ENCODE measurements around the gene ARHGEF4. TPM values are rescaled to one million over a fixed set of nuclear protein-coding genes. Genes with fewer than 3 reads are reported as not detected.

Gene ARHGEF4
- total RNA-seq, 6 experiments from 2014 or later: 0.44 to 6.7 (median 0.67) TPM; not detected in 2

DNA sequence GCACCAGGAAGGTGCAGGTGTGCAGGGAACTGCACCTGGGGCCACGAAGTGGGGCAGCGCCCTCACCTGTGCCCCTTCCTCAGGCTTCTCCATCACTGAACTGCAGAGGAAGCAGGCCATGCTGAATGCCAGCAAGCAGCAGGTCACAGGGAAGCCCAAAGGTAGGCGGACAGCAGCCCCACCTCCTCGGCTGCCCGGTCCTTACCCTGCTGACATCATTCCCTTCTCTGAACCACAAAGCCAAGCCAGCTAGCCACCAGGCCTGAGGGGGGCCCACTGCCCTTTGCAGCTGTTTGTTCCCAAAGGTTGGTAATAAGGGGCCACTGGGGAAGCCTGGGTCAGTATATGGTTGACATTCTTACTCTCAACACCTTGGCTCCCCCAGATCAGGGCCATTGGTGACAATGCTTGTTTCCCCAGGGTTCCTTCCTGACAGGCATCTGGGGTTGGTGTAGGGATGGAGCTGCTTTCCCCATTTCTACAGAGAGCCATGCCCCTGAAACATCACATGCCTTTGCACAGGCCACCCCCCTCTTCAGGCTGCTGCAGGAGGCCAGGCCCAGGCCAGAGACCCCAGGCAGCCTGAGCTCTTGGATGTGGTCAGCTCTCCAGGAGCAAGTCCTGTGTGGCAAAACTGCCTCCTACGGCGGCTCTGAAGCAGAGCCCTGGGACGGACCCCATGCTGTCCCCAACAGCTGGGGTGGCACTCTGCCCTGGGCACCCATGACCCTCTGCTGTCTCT lies 208.7 kb downstream of the ARHGEF4 start:
- Histone ChIP-seq H3K36me3 (peaks cover 0 to 37% (median 10%) of the 10 kb centered on the region in 4 donors), H3K27ac (no peak overlapping the region), H3K9me3 (no peaks in the 10 kb centered on the region), H3K4me1 (no peaks in the 10 kb centered on the region), H3K27me3 (no peaks in the 10 kb centered on the region), H3K4me3 (no peak overlapping the region)
- TF ChIP-seq POLR2A (IDR thresholded peaks at IDR 0.05): no peak
- TF ChIP-seq, protein P1, sequence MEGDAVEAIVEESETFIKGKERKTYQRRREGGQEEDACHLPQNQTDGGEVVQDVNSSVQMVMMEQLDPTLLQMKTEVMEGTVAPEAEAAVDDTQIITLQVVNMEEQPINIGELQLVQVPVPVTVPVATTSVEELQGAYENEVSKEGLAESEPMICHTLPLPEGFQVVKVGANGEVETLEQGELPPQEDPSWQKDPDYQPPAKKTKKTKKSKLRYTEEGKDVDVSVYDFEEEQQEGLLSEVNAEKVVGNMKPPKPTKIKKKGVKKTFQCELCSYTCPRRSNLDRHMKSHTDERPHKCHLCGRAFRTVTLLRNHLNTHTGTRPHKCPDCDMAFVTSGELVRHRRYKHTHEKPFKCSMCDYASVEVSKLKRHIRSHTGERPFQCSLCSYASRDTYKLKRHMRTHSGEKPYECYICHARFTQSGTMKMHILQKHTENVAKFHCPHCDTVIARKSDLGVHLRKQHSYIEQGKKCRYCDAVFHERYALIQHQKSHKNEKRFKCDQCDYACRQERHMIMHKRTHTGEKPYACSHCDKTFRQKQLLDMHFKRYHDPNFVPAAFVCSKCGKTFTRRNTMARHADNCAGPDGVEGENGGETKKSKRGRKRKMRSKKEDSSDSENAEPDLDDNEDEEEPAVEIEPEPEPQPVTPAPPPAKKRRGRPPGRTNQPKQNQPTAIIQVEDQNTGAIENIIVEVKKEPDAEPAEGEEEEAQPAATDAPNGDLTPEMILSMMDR (IDR thresholded peaks at IDR 0.05): no peak
- intact Hi-C loops (cut with DNase I): no loop called here
- DNase-seq: no peak
- WGBS (ENCODE audit: insufficient coverage, low coverage, low lambda C conversion rate, missing lambda C conversion rate): no CpG with 5 or more reads among the region's 8 CpGs
- peak in 2 of 4 donors; percentile 3 to 9 for ATAC-seq

DNA sequence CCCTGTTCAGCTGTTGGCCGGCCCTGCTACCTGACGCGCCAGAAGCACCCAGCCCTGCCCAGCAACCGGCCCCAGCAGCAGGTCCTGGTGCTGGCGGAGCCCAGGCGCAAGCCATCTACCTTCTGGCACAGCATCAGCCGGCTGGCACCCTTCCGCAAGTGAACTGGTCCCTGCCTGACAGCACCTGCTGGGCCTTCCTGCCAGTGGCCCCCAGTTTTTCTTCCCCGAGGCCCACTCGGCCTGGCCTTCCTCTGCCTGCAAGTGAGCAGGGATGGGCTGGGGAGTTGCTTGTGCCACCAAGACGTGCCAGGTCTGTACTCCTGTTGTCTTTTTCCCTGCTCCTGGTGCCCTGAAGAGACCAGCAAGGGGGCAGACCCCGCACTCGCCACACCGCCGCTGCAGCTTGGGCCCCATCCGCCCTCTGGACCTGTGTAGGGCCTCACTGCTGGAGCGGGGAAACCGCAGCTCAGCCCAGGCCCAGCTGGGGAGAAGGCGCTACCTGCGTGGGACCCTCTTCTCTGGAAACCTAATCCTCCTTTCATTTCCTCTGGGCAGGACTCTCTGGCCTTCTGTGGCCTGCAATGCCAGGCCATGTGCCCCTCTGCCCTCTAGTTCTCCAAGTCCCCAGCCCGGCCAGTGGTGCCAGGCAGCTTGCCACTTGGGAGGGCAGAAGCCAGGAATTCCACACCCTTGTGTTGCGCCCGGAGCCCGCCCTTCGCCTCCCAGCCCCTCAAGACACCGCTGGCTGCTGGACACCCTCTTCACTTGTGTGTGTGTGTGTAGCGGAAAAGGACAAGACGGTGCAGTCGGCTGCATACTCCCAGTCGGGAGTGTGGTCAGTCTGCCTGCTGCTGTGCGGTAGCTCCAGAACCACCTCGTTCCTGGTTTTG lies 209.6 kb downstream of the ARHGEF4 start:
- peak in 1 of 3 donors; percentile 53 for DNase-seq
- TF ChIP-seq, protein P1 (IDR thresholded peaks at IDR 0.05): no peak
- no peak for TF ChIP-seq POLR2A (IDR thresholded peaks at IDR 0.05)
- Histone ChIP-seq H3K4me3 (no peak overlapping the region), H3K9me3 (no peaks in the 10 kb centered on the region), H3K27ac (no peak overlapping the region), H3K4me1 (no peaks in the 10 kb centered on the region), H3K36me3 (peaks cover 0 to 45% (median 11%) of the 10 kb centered on the region in 4 donors), H3K27me3 (no peaks in the 10 kb centered on the region)
- ATAC-seq: peak in 3 of 4 donors; percentile 5 to 15 (median 13)
- WGBS (ENCODE audit: insufficient coverage, low coverage, low lambda C conversion rate, missing lambda C conversion rate): 83% methylated on average over 5 of the region's 32 CpGs
- intact Hi-C loops (cut with DNase I): no loop called here

DNA sequence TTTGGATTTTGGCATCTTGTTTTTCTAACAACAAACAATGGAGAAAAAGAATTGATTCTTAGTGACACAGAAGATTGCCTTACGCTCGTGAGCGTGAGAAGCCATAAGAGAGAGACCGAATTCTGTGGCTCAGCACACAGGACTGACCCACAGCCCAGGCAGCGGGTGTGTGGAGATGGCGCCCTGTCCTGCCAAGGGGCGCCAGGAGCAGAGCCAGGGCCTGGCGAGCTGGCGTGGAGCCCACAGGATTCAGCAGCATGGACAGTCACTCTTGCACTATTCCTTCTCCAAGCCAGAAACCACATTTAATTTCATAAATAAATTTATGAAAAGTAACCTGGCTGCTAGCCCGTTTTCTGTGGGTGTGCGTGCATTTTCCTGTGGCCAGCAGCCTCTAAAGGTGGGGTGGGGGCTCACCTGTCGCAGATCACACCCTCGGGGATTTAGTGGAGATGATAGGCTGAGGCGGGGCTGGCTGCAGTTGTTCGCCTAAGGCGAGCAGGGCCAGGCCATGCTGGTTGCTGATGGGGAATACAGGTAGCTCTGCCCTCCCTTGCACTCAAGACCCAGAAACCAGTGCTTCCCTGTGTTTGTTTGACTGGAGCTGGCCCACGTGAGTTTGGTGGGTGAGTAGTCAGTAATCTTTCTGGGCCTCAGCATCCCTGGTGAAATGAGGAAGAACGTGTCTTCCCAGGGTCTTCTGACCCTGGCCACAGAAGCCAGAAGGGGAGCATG lies 210.4 kb downstream of the ARHGEF4 start:
- TF ChIP-seq, protein P1 (IDR thresholded peaks at IDR 0.05): no peak
- TF ChIP-seq POLR2A (IDR thresholded peaks at IDR 0.05): no peak
- intact Hi-C loops (cut with DNase I): no loop called here
- Histone ChIP-seq H3K27ac (no peak overlapping the region), H3K27me3 (no peaks in the 10 kb centered on the region), H3K4me3 (no peak overlapping the region), H3K9me3 (no peaks in the 10 kb centered on the region), H3K36me3 (peaks cover 0 to 53% (median 16%) of the 10 kb centered on the region in 4 donors), H3K4me1 (no peaks in the 10 kb centered on the region)
- ATAC-seq (peak in 2 of 4 donors; percentile 16 to 17), DNase-seq (no peak)
- 87% methylated on average over 12 of the region's 18 CpGs for WGBS (ENCODE audit: insufficient coverage, low coverage, low lambda C conversion rate, missing lambda C conversion rate)

DNA sequence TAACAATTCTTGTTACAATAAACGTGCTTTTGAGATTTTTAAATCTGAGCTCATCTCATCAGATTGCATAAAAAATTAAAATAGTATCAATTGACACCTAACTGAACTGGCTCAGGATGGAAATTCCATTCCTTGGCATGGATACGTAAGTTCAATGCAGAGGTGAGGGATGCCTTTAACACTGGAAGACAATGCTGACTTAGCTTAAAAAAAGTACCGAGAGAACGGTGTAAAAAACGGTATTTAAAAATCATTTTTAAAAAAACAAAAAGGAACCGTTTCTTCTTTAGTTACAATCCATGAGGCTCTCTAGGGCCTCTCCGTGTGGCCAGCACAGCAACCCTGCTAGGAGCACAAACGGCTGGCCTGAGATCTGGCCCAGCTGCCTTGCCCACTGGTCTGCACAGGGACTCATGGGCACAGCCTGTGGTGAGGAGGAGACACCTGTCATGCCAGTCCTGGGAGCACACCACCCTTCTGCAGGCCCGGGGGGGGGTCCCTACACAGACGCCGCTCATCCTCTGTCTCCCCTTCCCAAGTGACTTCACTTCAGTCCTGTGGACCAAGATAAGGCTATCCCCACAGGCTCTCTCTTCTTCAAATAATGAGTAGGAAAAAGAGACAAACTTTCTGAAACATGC lies 211.3 kb downstream of the ARHGEF4 start:
- WGBS (ENCODE audit: insufficient coverage, low coverage, low lambda C conversion rate, missing lambda C conversion rate): 92% methylated on average over 6 of the region's 11 CpGs
- H3K36me3 ChIP-seq: peaks cover 0 to 63% (median 24%) of the 10 kb centered on the region in 4 donors

More for the DNA sequence above, 211.3 kb downstream of the ARHGEF4 start:
- no peaks in the 10 kb centered on the region for H3K4me1 ChIP-seq
- intact Hi-C loops (cut with DNase I): no loop called here
- no peak overlapping the region for H3K27ac ChIP-seq
- DNase-seq (no peak), ATAC-seq (peak in 1 of 4 donors; percentile 18)
- no peak overlapping the region for H3K4me3 ChIP-seq
- H3K27me3 ChIP-seq: no peaks in the 10 kb centered on the region
- TF ChIP-seq, protein P1 (IDR thresholded peaks at IDR 0.05): no peak
- TF ChIP-seq POLR2A (IDR thresholded peaks at IDR 0.05): no peak
- H3K9me3 ChIP-seq: no peaks in the 10 kb centered on the region
